Suprapubic skin (tissue), 4 donors: ENCODE data around the gene RBM4. TPM values are rescaled to one million over a fixed set of nuclear protein-coding genes. Genes with fewer than 3 reads are reported as not detected.

ENCODE experiments used
- DNase-seq, 2 donors: peaks; one replicate each; pipeline ENCODE4 v3.0.0-alpha.2; 2019; ENCODE audit warnings: low spot score in 2 of 2
- H3K27ac ChIP-seq: fragments of 200-600 bp; sonication (generic); one replicate; pipeline ENCODE4 v1.5.1; 2019
- H3K27me3 ChIP-seq: fragments of 200-600 bp; sonication (generic); one replicate; pipeline ENCODE4 v1.5.1; 2019
- H3K36me3 ChIP-seq: fragments of 200-600 bp; sonication (generic); one replicate; pipeline ENCODE4 v1.5.1; 2019
- H3K4me1 ChIP-seq: fragments of 200-600 bp; sonication (generic); one replicate; pipeline ENCODE4 v1.5.1; 2019
- H3K4me3 ChIP-seq: fragments of 200-600 bp; sonication (generic); one replicate; pipeline ENCODE4 v1.5.1; 2019; ENCODE audit warnings: mild to moderate bottlenecking
- H3K9me3 ChIP-seq: fragments of 200-600 bp; sonication (generic); one replicate; pipeline ENCODE4 v1.5.1; 2019
- EP300 ChIP-seq: sonication (generic); formaldehyde crosslinking; IDR thresholded peaks from one replicate; pipeline ENCODE4 v1.6.1; 2017; ENCODE audit warnings: antibody characterized with exemption
- POLR2A ChIP-seq, 2 donors: fragments of 450-650 bp; IDR thresholded peaks; one replicate each; pipeline ENCODE4 v1.6.1; 2017; ENCODE audit warnings: antibody characterized with exemption in 2 of 2, mild to moderate bottlenecking in 2 of 2, moderate library complexity in 2 of 2
- POLR2AphosphoS5 ChIP-seq, 3 donors: sonication (generic); formaldehyde crosslinking; IDR thresholded peaks; one replicate each; pipeline ENCODE4 v1.6.1; 2017; ENCODE audit warnings: antibody characterized with exemption in 3 of 3
- WGBS: methylation state at CpG from one replicate; pipeline ENCODE4 v1.1.5; 2018; 5-methylcytosine and 5-hydroxymethylcytosine counted together
- total RNA-seq, 4 donors: library from RNA; depleted of rRNA; stranded (reverse); fragments of >200 nt; gene quantifications; one replicate each; pipeline ENCODE4 v1.1.0, GENCODE V29; 2016
- TF ChIP-seq, protein P1 (sequence below), 2 donors: fragments of 200-600 bp in 1 of 2; fragments of 450-650 bp in 1 of 2; sonication (generic) in 1 of 2; IDR thresholded peaks; one replicate each; pipeline ENCODE4 v1.5.1; 2016 to 2019; ENCODE audit warnings: antibody characterized with exemption in 2 of 2, mild to moderate bottlenecking in 1 of 2, moderate library complexity in 1 of 2

The RBM4 gene
- total RNA-seq, 4 donors from 2014 or later, result 82.5 to 100.0 (median 91.4) TPM

GRCh38 chr11:66624450-66624849 lies 14.1 kb upstream of the RBM4 start:
- peaks cover 33% of the 10 kb centered on the region for H3K4me1 ChIP-seq
- no peak for DNase-seq
- no peak overlapping the region for H3K4me3 ChIP-seq
- TF ChIP-seq EP300 (no peak), POLR2AphosphoS5 (IDR thresholded peaks at IDR 0.05) (no peak), POLR2A (IDR thresholded peaks at IDR 0.05) (no peak)
- TF ChIP-seq, protein P1, sequence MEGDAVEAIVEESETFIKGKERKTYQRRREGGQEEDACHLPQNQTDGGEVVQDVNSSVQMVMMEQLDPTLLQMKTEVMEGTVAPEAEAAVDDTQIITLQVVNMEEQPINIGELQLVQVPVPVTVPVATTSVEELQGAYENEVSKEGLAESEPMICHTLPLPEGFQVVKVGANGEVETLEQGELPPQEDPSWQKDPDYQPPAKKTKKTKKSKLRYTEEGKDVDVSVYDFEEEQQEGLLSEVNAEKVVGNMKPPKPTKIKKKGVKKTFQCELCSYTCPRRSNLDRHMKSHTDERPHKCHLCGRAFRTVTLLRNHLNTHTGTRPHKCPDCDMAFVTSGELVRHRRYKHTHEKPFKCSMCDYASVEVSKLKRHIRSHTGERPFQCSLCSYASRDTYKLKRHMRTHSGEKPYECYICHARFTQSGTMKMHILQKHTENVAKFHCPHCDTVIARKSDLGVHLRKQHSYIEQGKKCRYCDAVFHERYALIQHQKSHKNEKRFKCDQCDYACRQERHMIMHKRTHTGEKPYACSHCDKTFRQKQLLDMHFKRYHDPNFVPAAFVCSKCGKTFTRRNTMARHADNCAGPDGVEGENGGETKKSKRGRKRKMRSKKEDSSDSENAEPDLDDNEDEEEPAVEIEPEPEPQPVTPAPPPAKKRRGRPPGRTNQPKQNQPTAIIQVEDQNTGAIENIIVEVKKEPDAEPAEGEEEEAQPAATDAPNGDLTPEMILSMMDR (IDR thresholded peaks at IDR 0.05), result no peak
- no peaks in the 10 kb centered on the region for H3K27me3 ChIP-seq
- no peaks in the 10 kb centered on the region for H3K9me3 ChIP-seq
- 87% methylated on average over 6 of the region's 16 CpGs for WGBS
- no peak overlapping the region for H3K27ac ChIP-seq
- H3K36me3 ChIP-seq, result peaks cover 64% of the 10 kb centered on the region

GRCh38 chr11:66625041-66625751 lies 13.3 kb upstream of the RBM4 start:
- no peaks in the 10 kb centered on the region for H3K27me3 ChIP-seq
- H3K4me1 ChIP-seq, result peaks cover 26% of the 10 kb centered on the region
- TF ChIP-seq, protein P1 (IDR thresholded peaks at IDR 0.05), result no peak
- no peak for TF ChIP-seq POLR2AphosphoS5 (IDR thresholded peaks at IDR 0.05)
- no peak for TF ChIP-seq POLR2A (IDR thresholded peaks at IDR 0.05)
- TF ChIP-seq EP300, result no peak
- no peak overlapping the region for H3K27ac ChIP-seq
- WGBS, result 94% methylated on average over 17 of the region's 26 CpGs
- H3K36me3 ChIP-seq, result peaks cover 70% of the 10 kb centered on the region
- no peak overlapping the region for H3K4me3 ChIP-seq
- no peaks in the 10 kb centered on the region for H3K9me3 ChIP-seq
- DNase-seq, result no peak

- DNase-seq, result no peak
- TF ChIP-seq, protein P1 (IDR thresholded peaks at IDR 0.05), result no peak
- no peak for TF ChIP-seq POLR2AphosphoS5 (IDR thresholded peaks at IDR 0.05)
- Histone ChIP-seq H3K4me3 (no peak overlapping the region), H3K4me1 (peaks cover 21% of the 10 kb centered on the region), H3K27me3 (no peaks in the 10 kb centered on the region), H3K9me3 (no peaks in the 10 kb centered on the region), H3K27ac (no peak overlapping the region), H3K36me3 (peaks cover 72% of the 10 kb centered on the region)
- WGBS, result 96% methylated on average over 9 of the region's 9 CpGs
Observed at GRCh38 chr11:66625752-66626149, 12.8 kb upstream of the RBM4 start.

- WGBS, result 95% methylated on average over 25 of the region's 25 CpGs
- Histone ChIP-seq H3K27me3 (no peaks in the 10 kb centered on the region), H3K36me3 (peaks cover 72% of the 10 kb centered on the region), H3K27ac (no peak overlapping the region), H3K4me3 (no peak overlapping the region), H3K4me1 (peaks cover 15% of the 10 kb centered on the region), H3K9me3 (no peaks in the 10 kb centered on the region)
- TF ChIP-seq EP300 (no peak), POLR2AphosphoS5 (IDR thresholded peaks at IDR 0.05) (no peak), POLR2A (IDR thresholded peaks at IDR 0.05) (no peak)
- TF ChIP-seq, protein P1 (IDR thresholded peaks at IDR 0.05), result no peak
- no peak for DNase-seq
Observed at GRCh38 chr11:66626382-66626781, 12.1 kb upstream of the RBM4 start.

GRCh38 chr11:66626926-66627325 lies 11.6 kb upstream of the RBM4 start:
- Histone ChIP-seq H3K4me1 (peaks cover 14% of the 10 kb centered on the region), H3K36me3 (peaks cover 72% of the 10 kb centered on the region), H3K4me3 (no peak overlapping the region), H3K9me3 (no peaks in the 10 kb centered on the region), H3K27me3 (no peaks in the 10 kb centered on the region), H3K27ac (no peak overlapping the region)
- no peak for DNase-seq
- TF ChIP-seq POLR2A (IDR thresholded peaks at IDR 0.05) (no peak), EP300 (no peak), POLR2AphosphoS5 (IDR thresholded peaks at IDR 0.05) (no peak)
- TF ChIP-seq, protein P1 (IDR thresholded peaks at IDR 0.05), result no peak
- WGBS, result 82% methylated on average over 7 of the region's 7 CpGs
